Stimulated activated CD8-positive, alpha-beta memory T cell treated with anti-CD3 and anti-CD28 coated beads, Interleukin-7, amount 100 ng/mL, for 24 hours (primary cell): ENCODE results near the gene POLDIP2.
"Not testable (repeated sequence)": the region's sequence is repeated elsewhere in the genome, so short reads cannot be mapped to it uniquely, and the experiment has no call there.

ENCODE experiments used
- DNase-seq: peaks from one replicate; pipeline ENCODE4 v3.0.0-alpha.2; 2020; ENCODE audit warnings: low read depth

Gene POLDIP2

GRCh38 chr17:28365487-28365886, 8.2 kb upstream of the POLDIP2 start:
- DNase-seq: no peak

DNA sequence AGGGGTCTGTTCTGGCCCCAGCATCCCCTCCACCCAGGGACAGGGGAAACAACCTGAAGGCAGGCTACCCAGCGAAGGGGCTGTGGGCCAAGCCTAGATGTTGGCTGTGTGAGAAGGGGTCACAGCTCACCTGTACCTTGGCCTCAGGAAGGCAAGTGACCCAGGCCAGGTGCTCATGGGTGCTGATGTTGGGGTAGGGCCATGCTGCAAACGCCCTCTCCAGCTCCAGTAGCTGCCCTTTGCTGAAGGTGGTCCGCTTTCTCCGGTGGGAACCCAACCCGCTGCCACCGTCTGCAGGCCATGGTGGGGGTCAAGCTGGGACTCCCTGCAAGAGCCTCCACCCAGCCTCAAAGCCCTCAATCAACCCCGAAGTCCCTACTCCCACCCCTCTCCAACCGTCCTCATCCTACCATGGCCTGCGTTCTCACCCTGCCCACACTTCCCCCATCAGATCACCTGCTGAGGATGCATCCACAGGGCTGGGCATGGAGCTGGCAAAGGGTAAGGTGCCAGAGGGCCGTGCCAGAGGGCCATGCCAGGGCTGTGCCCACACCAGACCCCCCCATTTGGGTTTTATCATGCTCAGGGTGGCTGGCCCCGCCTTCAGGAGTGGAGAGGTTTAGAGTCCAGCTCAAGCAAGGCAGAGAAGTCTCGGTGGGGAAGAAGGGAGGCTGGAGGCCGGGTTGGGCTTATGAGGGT, 7.5 kb upstream of the POLDIP2 start, which contains the start of gene SEBOX:
Gene SEBOX, minus strand, starts transcription at position 535 of the 699 bp plus-strand sequence. Its CDS starts 48 bp downstream, at position 487.
- no peak for DNase-seq

DNA sequence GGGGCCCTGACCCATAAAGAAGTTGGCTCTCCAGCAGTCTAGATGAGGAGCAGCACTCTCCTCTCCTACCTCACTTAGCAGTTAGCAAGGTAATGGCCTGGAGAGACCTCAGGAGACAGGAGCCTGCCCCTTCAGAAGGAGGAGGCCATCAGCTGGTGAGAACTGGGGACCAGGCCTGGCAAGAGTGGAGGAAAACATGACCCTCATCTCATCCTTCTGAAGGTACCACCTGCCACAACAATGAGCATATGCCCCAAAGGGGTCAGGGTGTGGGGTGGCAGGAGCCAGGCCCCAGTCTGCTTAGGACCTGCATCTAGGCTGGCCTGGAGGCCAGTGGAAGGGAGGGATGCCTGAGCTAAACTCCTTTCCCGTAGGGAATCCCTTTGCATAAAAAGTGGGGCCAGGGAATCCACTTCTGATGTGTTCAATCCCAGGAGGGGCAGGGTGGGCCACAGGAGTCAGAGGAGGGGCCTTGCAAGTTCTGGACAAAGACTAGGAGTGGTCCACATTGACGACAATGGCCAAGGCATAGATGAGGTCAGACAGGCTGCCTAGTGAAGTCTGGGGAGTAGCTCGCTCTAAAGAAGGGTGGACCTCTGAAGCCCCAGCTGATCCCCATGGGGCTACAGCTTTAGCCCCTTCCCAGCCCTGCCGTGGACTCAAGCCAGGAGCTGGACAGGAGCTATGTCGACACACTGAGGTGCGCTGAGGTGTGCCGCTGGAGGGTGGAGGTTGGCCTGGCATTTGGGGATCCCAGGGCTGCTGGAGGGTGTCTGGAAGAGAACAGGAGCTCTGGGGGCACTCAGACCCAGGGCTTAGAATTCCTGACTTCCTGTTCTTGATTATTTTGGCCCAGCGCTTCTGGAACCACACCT, 6.7 kb upstream of the POLDIP2 start:
- DNase-seq: no peak

GRCh38 chr17:28363186-28363585, 5.9 kb upstream of the POLDIP2 start:
- no peak for DNase-seq

GRCh38 chr17:28357901-28358197, 522 bp upstream of the POLDIP2 start:
- no peak for DNase-seq

DNA sequence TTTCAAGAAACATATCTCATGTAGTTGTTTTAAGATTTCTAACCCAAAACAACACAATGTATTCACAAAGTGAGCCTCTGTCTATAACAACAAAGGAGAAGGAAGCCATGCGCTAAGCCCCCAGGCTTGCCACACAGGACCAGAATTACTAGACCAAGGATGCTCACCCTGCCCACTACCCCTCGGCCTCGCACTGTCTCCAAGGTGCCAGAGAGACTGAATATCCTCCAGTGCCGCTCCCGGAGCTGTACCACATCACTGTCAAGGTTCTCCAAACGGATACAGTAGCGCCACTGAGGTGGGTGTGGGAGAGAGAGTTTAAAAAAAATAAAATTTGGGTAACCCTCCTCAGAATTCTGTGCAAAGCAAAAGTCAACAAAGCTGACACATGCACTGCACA, 7.1 kb downstream of the POLDIP2 start:
- DNase-seq: no peak

DNA sequence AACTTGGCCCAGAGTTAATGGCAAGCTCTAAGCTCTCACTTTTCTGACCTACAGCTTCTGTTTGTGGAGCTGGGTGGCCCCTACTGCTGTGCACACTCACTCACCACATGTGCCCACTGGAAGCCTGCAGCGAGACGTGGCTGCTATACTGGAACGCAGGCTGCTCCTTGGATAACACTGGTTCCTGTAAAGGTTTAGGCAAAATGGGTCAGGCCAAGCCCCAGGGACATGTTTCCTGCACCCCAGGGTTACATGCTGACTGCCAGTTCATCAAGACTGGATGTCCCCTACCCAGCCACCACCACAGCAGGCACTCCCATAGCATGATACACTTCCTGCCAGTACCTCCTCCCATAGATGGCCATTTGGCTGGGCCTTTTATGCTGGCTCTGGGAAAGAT, 8.3 kb downstream of the POLDIP2 start:
- no peak for DNase-seq

- no peak for DNase-seq
Measured at GRCh38 chr17:28347261-28347891, 10.0 kb downstream of the POLDIP2 start.

GRCh38 chr17:28346746-28347246, 10.5 kb downstream of the POLDIP2 start:
- no peak for DNase-seq

DNA sequence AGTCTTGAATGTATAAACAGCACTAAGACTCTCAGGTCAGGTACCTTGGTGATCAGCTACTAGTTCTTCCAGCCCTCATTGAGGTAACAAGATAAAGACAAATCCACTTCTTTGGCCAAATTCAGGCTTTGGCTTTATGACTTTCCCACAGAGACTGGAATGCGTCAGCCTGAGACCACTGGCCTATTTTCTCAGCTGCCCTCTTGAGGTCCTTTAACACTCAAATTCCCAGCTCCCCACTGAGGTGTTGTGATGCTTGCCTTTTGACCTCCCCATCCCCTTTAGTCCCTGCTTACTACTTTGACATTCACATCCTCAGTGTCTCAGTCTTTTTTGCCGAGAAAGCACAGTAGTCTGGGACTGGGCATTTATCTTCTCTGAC, 11.1 kb downstream of the POLDIP2 start:
- no peak for DNase-seq

GRCh38 chr17:28345419-28346198, 11.7 kb downstream of the POLDIP2 start:
- no peak for DNase-seq

DNA sequence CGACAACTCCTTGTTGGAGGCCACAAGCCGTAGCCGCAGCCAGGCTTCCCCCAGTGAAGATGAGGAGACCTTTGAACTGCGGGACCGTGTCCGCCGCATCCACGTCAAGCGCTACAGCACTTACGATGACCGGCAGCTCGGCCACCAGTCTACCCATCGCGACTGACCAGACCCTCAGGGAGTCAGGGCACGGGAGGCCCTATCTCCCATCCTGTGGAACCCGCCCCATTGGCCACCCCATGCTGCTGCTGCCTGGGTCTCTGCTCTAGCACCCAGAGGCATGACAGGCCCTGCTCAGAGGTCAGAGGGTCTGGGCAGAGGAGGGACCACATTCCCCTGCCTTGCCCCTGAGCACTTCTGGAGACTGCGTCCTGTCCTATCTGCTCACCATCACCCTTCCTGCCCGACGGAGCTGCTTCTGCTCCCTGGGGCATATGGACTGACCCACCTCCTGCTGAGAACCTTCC, 12.9 kb downstream of the POLDIP2 start:
- DNase-seq: no peak

DNA sequence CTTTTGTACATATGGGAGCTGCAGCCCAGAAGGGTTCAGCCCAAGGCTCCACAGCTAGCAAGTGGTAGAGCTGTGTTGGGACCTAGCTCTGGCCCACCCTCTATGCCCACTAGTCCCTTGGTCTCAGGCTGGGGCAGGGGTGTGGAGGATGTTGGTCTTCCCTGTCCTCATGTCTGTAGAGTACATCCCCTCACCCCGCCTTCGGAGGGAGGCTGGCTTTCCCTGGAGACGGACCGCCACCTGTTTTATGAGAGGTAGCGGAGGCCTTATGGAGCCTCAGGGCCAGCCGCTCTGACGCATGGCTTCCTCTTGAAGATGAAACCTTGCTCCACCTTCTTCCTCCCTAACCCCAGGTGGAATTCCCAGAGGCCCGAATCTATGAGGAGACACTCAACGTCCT, 13.3 kb downstream of the POLDIP2 start:
- DNase-seq: no peak

- DNase-seq: no peak
Measured at GRCh38 chr17:28343491-28343932, 13.8 kb downstream of the POLDIP2 start.

DNA sequence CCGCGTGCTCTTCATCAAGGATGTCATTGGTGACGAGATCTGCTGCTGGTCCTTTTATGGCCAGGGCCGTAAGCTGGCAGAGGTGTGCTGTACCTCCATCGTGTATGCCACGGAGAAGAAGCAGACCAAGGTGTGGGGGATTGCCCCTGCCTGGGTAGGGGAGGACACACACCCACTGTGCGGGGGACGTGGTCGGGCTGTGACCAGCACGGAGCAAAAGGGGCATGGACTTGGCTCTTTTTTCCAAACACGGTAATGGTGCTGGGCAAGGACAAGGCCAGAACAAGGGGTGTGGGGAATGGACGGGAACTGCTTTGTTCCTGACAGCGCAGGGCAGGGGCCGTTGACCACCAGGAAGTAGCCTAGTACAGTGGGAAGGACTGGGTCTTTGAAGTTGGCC, 15.0 kb downstream of the POLDIP2 start:
- no peak for DNase-seq

GRCh38 chr17:28341516-28341915, 15.8 kb downstream of the POLDIP2 start:
- no peak for DNase-seq

DNA sequence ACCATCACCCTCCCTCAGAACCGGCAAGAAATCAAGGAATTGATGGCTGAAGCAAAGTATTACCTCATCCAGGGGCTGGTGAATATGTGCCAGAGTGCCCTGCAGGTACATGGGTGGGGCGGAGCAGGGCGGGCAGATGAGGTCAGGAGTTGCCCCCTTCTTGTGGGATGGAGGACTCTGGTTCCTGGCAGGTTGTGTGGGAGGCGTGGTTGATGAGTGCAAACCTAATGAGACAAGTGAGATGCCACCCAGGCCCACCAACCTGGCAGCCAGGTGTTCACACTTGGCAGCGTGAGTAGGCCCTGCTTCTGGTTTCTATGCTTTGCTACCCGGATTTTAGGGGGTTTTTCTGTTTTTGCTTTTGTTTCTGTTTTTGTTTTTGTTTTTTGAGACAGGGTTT, 17.0 kb downstream of the POLDIP2 start:
- no peak for DNase-seq

GRCh38 chr17:28339431-28339830, 17.9 kb downstream of the POLDIP2 start:
- DNase-seq: no peak

DNA sequence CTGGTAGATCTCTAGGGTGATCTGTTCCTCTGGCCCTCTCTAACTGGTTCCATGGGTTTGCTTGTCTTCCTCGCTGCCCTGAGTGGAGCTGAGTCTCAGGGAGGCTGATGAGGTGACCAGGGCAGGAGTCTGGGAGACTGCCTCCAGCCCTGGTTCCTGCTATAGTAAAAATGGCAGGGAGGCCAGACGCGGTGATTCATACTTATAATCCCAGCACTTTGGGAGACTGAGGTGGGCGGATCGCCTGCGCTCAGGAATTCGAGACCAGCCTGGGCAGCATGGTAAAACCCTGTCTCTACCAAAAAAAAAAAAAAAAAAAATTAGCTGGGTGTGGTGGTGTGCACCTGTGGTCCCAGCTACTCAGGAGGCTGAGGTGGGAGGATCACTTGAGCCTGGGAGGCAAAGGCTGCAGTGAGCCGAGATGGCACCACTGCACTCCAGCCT, 18.5 kb downstream of the POLDIP2 start:
- not testable (repeated sequence) for DNase-seq

DNA sequence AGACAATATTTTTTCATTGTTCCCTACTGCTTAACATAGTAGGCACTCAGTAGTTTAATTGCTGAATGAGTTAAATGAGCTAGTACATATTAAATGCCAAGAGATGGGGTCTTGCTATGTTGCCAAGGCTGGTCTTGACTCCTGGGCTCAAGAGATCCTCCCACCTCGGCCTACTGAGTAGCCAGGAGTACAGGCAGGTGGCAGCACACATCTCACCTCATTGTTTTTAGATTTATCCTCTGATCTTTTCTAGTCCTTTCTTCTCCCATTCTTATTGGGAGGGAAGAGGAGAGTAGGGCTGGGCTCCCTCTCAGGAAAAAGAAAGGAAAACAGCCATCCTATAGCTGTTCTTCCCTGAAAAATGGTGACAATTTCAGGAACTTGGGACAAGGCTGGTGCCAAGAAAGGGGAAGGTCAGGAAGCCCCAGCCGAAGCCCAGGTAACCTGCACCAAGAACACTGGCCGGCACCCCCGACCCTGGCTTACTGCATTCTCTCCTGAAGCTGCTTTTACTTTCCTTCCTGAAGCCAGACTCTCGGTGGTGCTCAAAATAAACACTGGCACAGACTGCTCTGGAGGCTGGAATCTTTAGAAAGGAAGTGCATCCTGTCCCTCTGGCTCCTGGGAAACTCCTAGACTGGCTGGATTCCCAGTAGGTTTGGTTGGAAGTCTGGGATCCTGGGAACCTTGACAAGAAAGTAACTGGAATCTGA, 19.1 kb downstream of the POLDIP2 start:
- no peak for DNase-seq
